HG03432 (cell line): ENCODE results near the gene OR51T1.

ENCODE experiments used
- ATAC-seq: cut with Tn5 transposase; IDR thresholded peaks from one replicate; pipeline ENCODE4 v1.9.1; 2021; ENCODE audit warnings: mild to moderate bottlenecking, moderate library complexity; ENCODE audit not compliant: unreplicated experiment

Gene OR51T1

GRCh38 chr11:4924239-4924638 is 42.5 kb downstream of the OR51T1 start, which contains the start of gene OR51G1:
Gene OR51G1, minus strand, starts transcription at chr11:4924339. Its CDS starts 0 bp downstream, at chr11:4924339.
- ATAC-seq, result no peak

DNA sequence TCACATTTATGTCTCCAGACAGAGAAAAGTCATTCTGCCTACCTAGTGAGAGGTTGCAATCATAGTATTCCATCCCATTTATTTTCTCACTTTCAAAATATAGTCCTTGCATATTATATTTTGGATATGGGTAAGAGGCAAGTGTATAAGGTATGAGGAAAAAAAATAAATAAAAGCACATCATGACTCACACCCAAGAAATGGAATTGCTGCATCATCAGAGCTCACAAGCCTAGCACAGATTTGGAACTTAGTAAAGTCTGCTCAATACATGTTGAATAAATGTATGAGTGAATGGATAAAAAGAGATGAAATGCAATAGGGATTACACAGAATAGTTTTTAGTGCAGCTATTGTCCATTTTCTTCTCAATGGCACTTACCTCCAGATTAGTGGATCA is 44.9 kb downstream of the OR51T1 start:
- ATAC-seq, result no peak
